Measurements from ENCODE around the gene AXIN2. TPM values are rescaled to one million over a fixed set of nuclear protein-coding genes. Genes with fewer than 3 reads are reported as not detected.

AXIN2 gene
- total RNA-seq, 1 donor from 2014 or later: 1.6 TPM

GRCh38 chr17:65482201-65482600, 79.2 kb downstream of the AXIN2 start:
- no peak for DNase-seq (ENCODE audit: low read depth in 2 of 2)

- no peak for DNase-seq (ENCODE audit: low read depth in 2 of 2)
Observed at GRCh38 chr17:65479282-65479681, 82.2 kb downstream of the AXIN2 start.
